ENCODE data around the gene NTRK2. TPM values are rescaled to one million over a fixed set of nuclear protein-coding genes. Genes with fewer than 3 reads are reported as not detected.

The NTRK2 gene
- total RNA-seq = under 1 TPM; 0.02 to 0.05 TPM

- Mint-ChIP-seq H3K27ac (no peak within 1 kb of the TSS), H3K9me3 (no peaks in the 10 kb centered on the region), H3K4me1 (ENCODE audit: low read depth) (peaks cover 10% of the 10 kb centered on the region), H3K27me3 (ENCODE audit: low read depth) (peaks cover 57% of the 10 kb centered on the region), H3K4me3 (peak within 1 kb of the TSS; percentile 22), H3K36me3 (ENCODE audit: low read depth) (no peaks in the 10 kb centered on the region)
- intact Hi-C loops (cut with micrococcal nuclease) = loop anchor here (2.0 to 10.0 kb wide), 2 partner anchors 273 to 945 kb away; no protein-coding TSS in a partner anchor
- DNase-seq = peak; percentile 8
- CTCF ChIA-PET = interaction anchor here (0.6 to 1.3 kb wide), 2 partner anchors 89 to 112 kb away, joined by 3 to 4 read pairs; no protein-coding TSS in a partner anchor
Measured at GRCh38 chr9:84669288-84670137, at the start of gene NTRK2. Gene NTRK2 (plus strand): TSS chr9:84669729. CDS start chr9:84670749, 1,020 bp downstream.

- intact Hi-C loops (cut with micrococcal nuclease) = no loop called here
- Mint-ChIP-seq H3K4me3 (no peak overlapping the region), H3K9me3 (no peaks in the 10 kb centered on the region), H3K27me3 (ENCODE audit: low read depth) (peaks cover 5% of the 10 kb centered on the region), H3K4me1 (ENCODE audit: low read depth) (no peaks in the 10 kb centered on the region), H3K27ac (no peak overlapping the region), H3K36me3 (ENCODE audit: low read depth) (no peaks in the 10 kb centered on the region)
- CTCF ChIA-PET = no interaction called here
- no peak for DNase-seq
Measured at GRCh38 chr9:84620338-84620737, 49.2 kb upstream of the NTRK2 start.

GRCh38 chr9:84621811-84622210 is 47.7 kb upstream of the NTRK2 start:
- no peaks in the 10 kb centered on the region for H3K4me1 Mint-ChIP-seq (ENCODE audit: low read depth)
- CTCF ChIA-PET = interaction anchor here (0.6 kb wide), 2 partner anchors 175 to 357 kb away, joined by 3 to 4 read pairs; no protein-coding TSS in a partner anchor
- DNase-seq = no peak
- no peak overlapping the region for H3K4me3 Mint-ChIP-seq
- peaks cover 5% of the 10 kb centered on the region for H3K27me3 Mint-ChIP-seq (ENCODE audit: low read depth)
- H3K36me3 Mint-ChIP-seq (ENCODE audit: low read depth) = no peaks in the 10 kb centered on the region
- peaks cover 2% of the 10 kb centered on the region for H3K9me3 Mint-ChIP-seq
- intact Hi-C loops (cut with micrococcal nuclease) = no loop called here
- no peak overlapping the region for H3K27ac Mint-ChIP-seq

GRCh38 chr9:84622981-84623380 is 46.5 kb upstream of the NTRK2 start:
- CTCF ChIA-PET = no interaction called here
- H3K4me3 Mint-ChIP-seq = no peak overlapping the region
- intact Hi-C loops (cut with micrococcal nuclease) = no loop called here

GRCh38 chr9:84636436-84636835 is 33.1 kb upstream of the NTRK2 start:
- intact Hi-C loops (cut with micrococcal nuclease) = no loop called here
- DNase-seq = no peak
- CTCF ChIA-PET = no interaction called here
- peaks cover 3% of the 10 kb centered on the region for H3K9me3 Mint-ChIP-seq
- no peak overlapping the region for H3K4me3 Mint-ChIP-seq
- H3K27ac Mint-ChIP-seq = no peak overlapping the region
- H3K36me3 Mint-ChIP-seq (ENCODE audit: low read depth) = no peaks in the 10 kb centered on the region
- no peaks in the 10 kb centered on the region for H3K4me1 Mint-ChIP-seq (ENCODE audit: low read depth)
- H3K27me3 Mint-ChIP-seq (ENCODE audit: low read depth) = no peaks in the 10 kb centered on the region

More at GRCh38 chr9:84622981-84623380, 46.5 kb upstream of the NTRK2 start:
- Mint-ChIP-seq H3K27me3 (ENCODE audit: low read depth) (peaks cover 5% of the 10 kb centered on the region), H3K27ac (no peak overlapping the region), H3K9me3 (peaks cover 2% of the 10 kb centered on the region), H3K36me3 (ENCODE audit: low read depth) (no peaks in the 10 kb centered on the region), H3K4me1 (ENCODE audit: low read depth) (no peaks in the 10 kb centered on the region)
- no peak for DNase-seq

- H3K27me3 Mint-ChIP-seq (ENCODE audit: low read depth) = no peaks in the 10 kb centered on the region
- DNase-seq = no peak
Measured at GRCh38 chr9:84642553-84643141, 26.9 kb upstream of the NTRK2 start.

GRCh38 chr9:84647699-84648098 is 21.8 kb upstream of the NTRK2 start:
- H3K4me1 Mint-ChIP-seq (ENCODE audit: low read depth) = no peaks in the 10 kb centered on the region
- intact Hi-C loops (cut with micrococcal nuclease) = no loop called here

More at GRCh38 chr9:84642553-84643141, 26.9 kb upstream of the NTRK2 start:
- H3K27ac Mint-ChIP-seq = no peak overlapping the region
- H3K4me1 Mint-ChIP-seq (ENCODE audit: low read depth) = no peaks in the 10 kb centered on the region
- H3K9me3 Mint-ChIP-seq = peaks cover 4% of the 10 kb centered on the region
- intact Hi-C loops (cut with micrococcal nuclease) = no loop called here
- CTCF ChIA-PET = no interaction called here
- no peaks in the 10 kb centered on the region for H3K36me3 Mint-ChIP-seq (ENCODE audit: low read depth)
- H3K4me3 Mint-ChIP-seq = no peak overlapping the region

GRCh38 chr9:84652496-84653120 is 16.9 kb upstream of the NTRK2 start:
- Mint-ChIP-seq H3K9me3 (no peaks in the 10 kb centered on the region), H3K27me3 (ENCODE audit: low read depth) (peaks cover 3% of the 10 kb centered on the region), H3K36me3 (ENCODE audit: low read depth) (no peaks in the 10 kb centered on the region), H3K4me1 (ENCODE audit: low read depth) (no peaks in the 10 kb centered on the region), H3K27ac (no peak overlapping the region), H3K4me3 (no peak overlapping the region)
- intact Hi-C loops (cut with micrococcal nuclease) = no loop called here
- DNase-seq = no peak
- CTCF ChIA-PET = no interaction called here

More at GRCh38 chr9:84647699-84648098, 21.8 kb upstream of the NTRK2 start:
- CTCF ChIA-PET = no interaction called here
- DNase-seq = no peak
- no peak overlapping the region for H3K4me3 Mint-ChIP-seq
- no peaks in the 10 kb centered on the region for H3K9me3 Mint-ChIP-seq
- peaks cover 3% of the 10 kb centered on the region for H3K27me3 Mint-ChIP-seq (ENCODE audit: low read depth)
- H3K27ac Mint-ChIP-seq = no peak overlapping the region
- no peaks in the 10 kb centered on the region for H3K36me3 Mint-ChIP-seq (ENCODE audit: low read depth)

GRCh38 chr9:84655447-84655846 is 14.1 kb upstream of the NTRK2 start:
- intact Hi-C loops (cut with micrococcal nuclease) = no loop called here
- no peaks in the 10 kb centered on the region for H3K36me3 Mint-ChIP-seq (ENCODE audit: low read depth)
- H3K9me3 Mint-ChIP-seq = no peaks in the 10 kb centered on the region
- CTCF ChIA-PET = no interaction called here
- H3K27ac Mint-ChIP-seq = no peak overlapping the region
- H3K27me3 Mint-ChIP-seq (ENCODE audit: low read depth) = peaks cover 3% of the 10 kb centered on the region
- no peaks in the 10 kb centered on the region for H3K4me1 Mint-ChIP-seq (ENCODE audit: low read depth)
- DNase-seq = no peak
- H3K4me3 Mint-ChIP-seq = no peak overlapping the region

GRCh38 chr9:84659313-84659712 is 10.2 kb upstream of the NTRK2 start:
- Mint-ChIP-seq H3K27me3 (ENCODE audit: low read depth) (no peaks in the 10 kb centered on the region), H3K9me3 (no peaks in the 10 kb centered on the region), H3K4me1 (ENCODE audit: low read depth) (no peaks in the 10 kb centered on the region), H3K4me3 (no peak overlapping the region), H3K27ac (no peak overlapping the region), H3K36me3 (ENCODE audit: low read depth) (no peaks in the 10 kb centered on the region)
- no peak for DNase-seq
- CTCF ChIA-PET = no interaction called here
- intact Hi-C loops (cut with micrococcal nuclease) = no loop called here

GRCh38 chr9:84659773-84660172 is 9.8 kb upstream of the NTRK2 start:
- H3K27ac Mint-ChIP-seq = no peak overlapping the region
- no peaks in the 10 kb centered on the region for H3K36me3 Mint-ChIP-seq (ENCODE audit: low read depth)
- no peak overlapping the region for H3K4me3 Mint-ChIP-seq
- CTCF ChIA-PET = no interaction called here
- intact Hi-C loops (cut with micrococcal nuclease) = loop anchor here (10.0 kb wide), 1 partner anchor 955 kb away; no protein-coding TSS in a partner anchor
- H3K27me3 Mint-ChIP-seq (ENCODE audit: low read depth) = no peaks in the 10 kb centered on the region
- DNase-seq = no peak
- H3K9me3 Mint-ChIP-seq = no peaks in the 10 kb centered on the region
- no peaks in the 10 kb centered on the region for H3K4me1 Mint-ChIP-seq (ENCODE audit: low read depth)

- Mint-ChIP-seq H3K9me3 (no peaks in the 10 kb centered on the region), H3K27me3 (ENCODE audit: low read depth) (peaks cover 49% of the 10 kb centered on the region), H3K27ac (no peak overlapping the region), H3K4me3 (no peak overlapping the region), H3K36me3 (ENCODE audit: low read depth) (no peaks in the 10 kb centered on the region), H3K4me1 (ENCODE audit: low read depth) (peaks cover 10% of the 10 kb centered on the region)
- intact Hi-C loops (cut with micrococcal nuclease) = loop anchor here (2.0 to 10.0 kb wide), 2 partner anchors 271 to 947 kb away; no protein-coding TSS in a partner anchor
- CTCF ChIA-PET = no interaction called here
- no peak for DNase-seq
Measured at GRCh38 chr9:84667571-84668195, 1.8 kb upstream of the NTRK2 start.
